ENCODE measurements around the gene ZDHHC14. TPM values are rescaled to one million over a fixed set of nuclear protein-coding genes. Genes with fewer than 3 reads are reported as not detected.

ZDHHC14 gene
- total RNA-seq, 2 donors from 2014 or later, result 10.2 to 10.6 TPM

DNA sequence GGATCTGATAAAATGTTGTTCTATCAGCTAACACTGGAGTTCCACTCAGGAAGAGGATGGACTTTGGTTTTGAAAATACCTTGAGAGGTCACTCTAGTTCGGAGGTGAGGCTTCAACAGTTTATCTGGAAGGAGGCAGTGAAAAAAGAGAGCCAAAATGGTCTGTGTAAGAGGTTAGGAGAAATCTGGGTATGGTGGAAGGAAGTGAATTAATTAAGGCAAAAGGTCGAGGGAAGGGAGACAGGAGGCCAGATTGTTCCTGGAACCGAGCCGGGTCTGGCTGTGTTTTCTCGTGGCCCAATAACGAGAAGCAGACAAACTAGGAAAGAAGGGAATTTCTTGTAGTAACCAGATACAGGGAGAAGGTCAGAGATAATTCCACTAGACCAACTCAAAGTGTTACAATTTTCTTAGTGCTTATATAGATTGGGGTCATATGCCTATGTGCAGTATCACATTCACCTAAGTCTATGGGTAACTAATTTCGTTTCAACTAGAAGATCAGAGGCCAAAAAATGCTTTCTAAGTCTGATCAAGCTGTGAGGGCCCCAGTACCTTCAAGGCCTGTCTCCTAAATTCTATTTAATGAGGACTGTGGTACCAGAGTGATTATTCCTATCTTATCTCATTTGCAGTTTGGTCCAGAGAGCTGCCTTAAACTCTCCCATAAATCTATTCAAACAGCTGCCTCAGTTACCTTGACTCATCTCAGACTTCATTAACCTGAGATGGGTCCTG is 346.1 kb downstream of the ZDHHC14 start:
- no peak overlapping the region for H3K4me3 ChIP-seq
- 50 to 67% methylated on average over 7 of the region's 7 CpGs for WGBS, 2 donors

More for the DNA sequence above, 346.1 kb downstream of the ZDHHC14 start:
- TF ChIP-seq POLR2A (IDR thresholded peaks at IDR 0.05), result no peak
- TF ChIP-seq, protein P1, sequence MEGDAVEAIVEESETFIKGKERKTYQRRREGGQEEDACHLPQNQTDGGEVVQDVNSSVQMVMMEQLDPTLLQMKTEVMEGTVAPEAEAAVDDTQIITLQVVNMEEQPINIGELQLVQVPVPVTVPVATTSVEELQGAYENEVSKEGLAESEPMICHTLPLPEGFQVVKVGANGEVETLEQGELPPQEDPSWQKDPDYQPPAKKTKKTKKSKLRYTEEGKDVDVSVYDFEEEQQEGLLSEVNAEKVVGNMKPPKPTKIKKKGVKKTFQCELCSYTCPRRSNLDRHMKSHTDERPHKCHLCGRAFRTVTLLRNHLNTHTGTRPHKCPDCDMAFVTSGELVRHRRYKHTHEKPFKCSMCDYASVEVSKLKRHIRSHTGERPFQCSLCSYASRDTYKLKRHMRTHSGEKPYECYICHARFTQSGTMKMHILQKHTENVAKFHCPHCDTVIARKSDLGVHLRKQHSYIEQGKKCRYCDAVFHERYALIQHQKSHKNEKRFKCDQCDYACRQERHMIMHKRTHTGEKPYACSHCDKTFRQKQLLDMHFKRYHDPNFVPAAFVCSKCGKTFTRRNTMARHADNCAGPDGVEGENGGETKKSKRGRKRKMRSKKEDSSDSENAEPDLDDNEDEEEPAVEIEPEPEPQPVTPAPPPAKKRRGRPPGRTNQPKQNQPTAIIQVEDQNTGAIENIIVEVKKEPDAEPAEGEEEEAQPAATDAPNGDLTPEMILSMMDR (IDR thresholded peaks at IDR 0.05), result no peak
- intact Hi-C loops (cut with DNase I), result no loop called here
- no peaks in the 10 kb centered on the region for H3K9me3 ChIP-seq
- no peaks in the 10 kb centered on the region for H3K36me3 ChIP-seq (replicated peaks in 1 of 2; ENCODE audit: insufficient read depth in 1 of 2, low read depth in 2 of 2)
- peak; percentile 20 to 45 (median 29) for DNase-seq
- peak overlapping the region in 1 of 4 donors; percentile 2 for H3K27ac ChIP-seq
- ATAC-seq, result peak; percentile 48
- no peaks in the 10 kb centered on the region for H3K27me3 ChIP-seq
- peaks cover 7% of the 10 kb centered on the region for H3K4me1 ChIP-seq

Small RNA genes lying within 50 kb of the gene (microRNA-seq; reads per million reads assigned to microRNA genes)
- gene MIR3692 (ENCODE audit: borderline number of aligned reads in 2 of 2, borderline replicate concordance in 2 of 2), result 0 reads per million in 2 donors

Small RNA genes lying within 50 kb of the gene (small RNA-seq; reads per million reads assigned to genes)
- not detected for gene MIR3692

Other genes starting within 250 kb of the ZDHHC14 start
- gene TMEM242, start 57.7 kb upstream of the ZDHHC14 start, total RNA-seq, result 1 to 10 TPM; 1.6 to 6.2 TPM

Measured in body of pancreas (tissue), 4 donors.